HL-60 (cell line): ENCODE data around the gene TSC22D1.

Experiments
- GABPA ChIP-seq: IDR thresholded peaks from 2 replicates; pipeline ENCODE4 v1.6.1; 2012; ENCODE audit warnings: low read depth
- POLR2AphosphoS5 ChIP-seq: IDR thresholded peaks from 2 replicates; pipeline ENCODE4 v1.6.1; 2012; ENCODE audit warnings: low read depth
- SPI1 ChIP-seq: IDR thresholded peaks from 2 replicates; pipeline ENCODE4 v1.6.1; 2012; ENCODE audit warnings: low read depth, mild to moderate bottlenecking, borderline replicate concordance
- TF ChIP-seq, protein P1 (sequence below): IDR thresholded peaks from one replicate; pipeline ENCODE4 v1.5.1; 2011; ENCODE audit warnings: low read length, control low read depth, inconsistent platforms; ENCODE audit not compliant: insufficient read depth
- TF ChIP-seq, protein P2 (sequence below): IDR thresholded peaks from 2 replicates; pipeline ENCODE4 v1.6.1; 2012; ENCODE audit warnings: low read depth; ENCODE audit not compliant: insufficient replicate concordance

DNA sequence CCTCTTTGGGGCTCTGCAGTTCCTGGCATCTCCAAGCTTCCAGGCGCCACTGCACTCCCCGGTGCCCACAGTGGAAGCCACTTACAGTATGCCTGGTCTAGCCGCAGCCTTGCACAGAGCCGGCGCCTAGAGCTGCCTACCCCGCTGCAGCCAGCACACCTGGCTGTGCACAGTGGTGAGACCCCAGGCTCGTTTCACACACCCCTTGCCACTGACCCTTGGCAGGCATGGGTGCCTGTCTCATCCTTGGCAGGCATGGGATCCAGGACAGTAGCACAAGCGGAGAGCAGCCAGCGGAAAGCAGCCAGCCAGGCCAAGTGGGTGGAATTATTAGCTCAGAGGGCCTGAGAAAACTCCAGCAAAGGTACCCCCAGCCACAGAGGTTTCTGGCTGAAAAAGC, 116.5 kb downstream of the TSC22D1 start:
- TF ChIP-seq POLR2AphosphoS5: no peak
- TF ChIP-seq, protein P1, sequence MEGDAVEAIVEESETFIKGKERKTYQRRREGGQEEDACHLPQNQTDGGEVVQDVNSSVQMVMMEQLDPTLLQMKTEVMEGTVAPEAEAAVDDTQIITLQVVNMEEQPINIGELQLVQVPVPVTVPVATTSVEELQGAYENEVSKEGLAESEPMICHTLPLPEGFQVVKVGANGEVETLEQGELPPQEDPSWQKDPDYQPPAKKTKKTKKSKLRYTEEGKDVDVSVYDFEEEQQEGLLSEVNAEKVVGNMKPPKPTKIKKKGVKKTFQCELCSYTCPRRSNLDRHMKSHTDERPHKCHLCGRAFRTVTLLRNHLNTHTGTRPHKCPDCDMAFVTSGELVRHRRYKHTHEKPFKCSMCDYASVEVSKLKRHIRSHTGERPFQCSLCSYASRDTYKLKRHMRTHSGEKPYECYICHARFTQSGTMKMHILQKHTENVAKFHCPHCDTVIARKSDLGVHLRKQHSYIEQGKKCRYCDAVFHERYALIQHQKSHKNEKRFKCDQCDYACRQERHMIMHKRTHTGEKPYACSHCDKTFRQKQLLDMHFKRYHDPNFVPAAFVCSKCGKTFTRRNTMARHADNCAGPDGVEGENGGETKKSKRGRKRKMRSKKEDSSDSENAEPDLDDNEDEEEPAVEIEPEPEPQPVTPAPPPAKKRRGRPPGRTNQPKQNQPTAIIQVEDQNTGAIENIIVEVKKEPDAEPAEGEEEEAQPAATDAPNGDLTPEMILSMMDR: no peak
- TF ChIP-seq SPI1: no peak
- TF ChIP-seq, protein P2, sequence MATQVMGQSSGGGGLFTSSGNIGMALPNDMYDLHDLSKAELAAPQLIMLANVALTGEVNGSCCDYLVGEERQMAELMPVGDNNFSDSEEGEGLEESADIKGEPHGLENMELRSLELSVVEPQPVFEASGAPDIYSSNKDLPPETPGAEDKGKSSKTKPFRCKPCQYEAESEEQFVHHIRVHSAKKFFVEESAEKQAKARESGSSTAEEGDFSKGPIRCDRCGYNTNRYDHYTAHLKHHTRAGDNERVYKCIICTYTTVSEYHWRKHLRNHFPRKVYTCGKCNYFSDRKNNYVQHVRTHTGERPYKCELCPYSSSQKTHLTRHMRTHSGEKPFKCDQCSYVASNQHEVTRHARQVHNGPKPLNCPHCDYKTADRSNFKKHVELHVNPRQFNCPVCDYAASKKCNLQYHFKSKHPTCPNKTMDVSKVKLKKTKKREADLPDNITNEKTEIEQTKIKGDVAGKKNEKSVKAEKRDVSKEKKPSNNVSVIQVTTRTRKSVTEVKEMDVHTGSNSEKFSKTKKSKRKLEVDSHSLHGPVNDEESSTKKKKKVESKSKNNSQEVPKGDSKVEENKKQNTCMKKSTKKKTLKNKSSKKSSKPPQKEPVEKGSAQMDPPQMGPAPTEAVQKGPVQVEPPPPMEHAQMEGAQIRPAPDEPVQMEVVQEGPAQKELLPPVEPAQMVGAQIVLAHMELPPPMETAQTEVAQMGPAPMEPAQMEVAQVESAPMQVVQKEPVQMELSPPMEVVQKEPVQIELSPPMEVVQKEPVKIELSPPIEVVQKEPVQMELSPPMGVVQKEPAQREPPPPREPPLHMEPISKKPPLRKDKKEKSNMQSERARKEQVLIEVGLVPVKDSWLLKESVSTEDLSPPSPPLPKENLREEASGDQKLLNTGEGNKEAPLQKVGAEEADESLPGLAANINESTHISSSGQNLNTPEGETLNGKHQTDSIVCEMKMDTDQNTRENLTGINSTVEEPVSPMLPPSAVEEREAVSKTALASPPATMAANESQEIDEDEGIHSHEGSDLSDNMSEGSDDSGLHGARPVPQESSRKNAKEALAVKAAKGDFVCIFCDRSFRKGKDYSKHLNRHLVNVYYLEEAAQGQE: no peak
- no peak for TF ChIP-seq GABPA
